Right cardiac atrium (tissue), 5 donors: ENCODE measurements around the gene MYLK. TPM values are rescaled to one million over a fixed set of nuclear protein-coding genes. Genes with fewer than 3 reads are reported as not detected.
A peak's percentile ranks its signal among the peaks of the same experiment; 100 is the strongest.

Source experiments
- ATAC-seq, 2 donors: fragments of 200-7000 bp; cut with Tn5 transposase; one replicate each; pipeline versions ENCODE4 v1.8.0 to v1.9.1; 2020; ENCODE audit warnings: moderate library complexity in 2 of 2, mild to moderate bottlenecking in 1 of 2
- DNase-seq, 3 donors: peaks; one replicate each; pipeline ENCODE4 v3.0.0-alpha.2; 2020
- H3K27ac ChIP-seq: one replicate; pipeline ENCODE4 v1.5.1; 2013; ENCODE audit warnings: mild to moderate bottlenecking, low read length, control low read depth, moderate library complexity
- H3K27me3 ChIP-seq: one replicate; pipeline ENCODE4 v1.6.1; 2013; ENCODE audit not compliant: control insufficient read depth, insufficient read depth
- H3K4me1 ChIP-seq: one replicate; pipeline ENCODE4 v1.6.1; 2013; ENCODE audit warnings: low read length; ENCODE audit not compliant: control insufficient read depth, insufficient read depth
- H3K4me3 ChIP-seq: one replicate; pipeline ENCODE4 v1.5.1; 2013; ENCODE audit warnings: low read length, control low read depth
- H3K9me3 ChIP-seq: one replicate; pipeline ENCODE4 v1.6.1; 2013; ENCODE audit warnings: low read length; ENCODE audit not compliant: control insufficient read depth
- WGBS: extraction: QIAGEN DNeasy Blood & Tissue Kit; methylation state at CpG from one replicate; pipeline ENCODE4 v1.1.7; 2013; 5-methylcytosine and 5-hydroxymethylcytosine counted together
- intact Hi-C, 4 donors: fragments of 100-400 bp; cut with DNase I; formaldehyde crosslinking; loops; one replicate each; pipeline versions ENCODE4 v1.11.0 to v1.14.0; 2022 to 2023
- polyA plus RNA-seq: library from polyadenylated mRNA; stranded (reverse); fragments of 200-250 nt; gene quantifications from one replicate; pipeline ENCODE4 v1.2.3, GENCODE V29; 2013
- total RNA-seq, 4 donors: library from RNA; stranded (reverse); fragmentation: NEBNext Ultra II Directional; extraction: Animal tissue kit (Norgen Biotek cat#: 25700); gene quantifications; one replicate each; pipeline ENCODE4 v1.2.1, GENCODE V29; 2021
- donor health status: healthy with polysubstance abuse.
- donor health status: DM: no; HTN: yes; CAD: no.
- donor health status: DM: no; HTN: no; CAD: no.
- donor health status: DM: no; HTN: yes; CAD: no; lungs with severe emphysema.
- donor health status: DM: yes; HTN: yes; CAD: no.

MYLK gene
- total and polyA plus RNA-seq, 5 donors: 27.3 to 645 (median 53.5) TPM

DNA sequence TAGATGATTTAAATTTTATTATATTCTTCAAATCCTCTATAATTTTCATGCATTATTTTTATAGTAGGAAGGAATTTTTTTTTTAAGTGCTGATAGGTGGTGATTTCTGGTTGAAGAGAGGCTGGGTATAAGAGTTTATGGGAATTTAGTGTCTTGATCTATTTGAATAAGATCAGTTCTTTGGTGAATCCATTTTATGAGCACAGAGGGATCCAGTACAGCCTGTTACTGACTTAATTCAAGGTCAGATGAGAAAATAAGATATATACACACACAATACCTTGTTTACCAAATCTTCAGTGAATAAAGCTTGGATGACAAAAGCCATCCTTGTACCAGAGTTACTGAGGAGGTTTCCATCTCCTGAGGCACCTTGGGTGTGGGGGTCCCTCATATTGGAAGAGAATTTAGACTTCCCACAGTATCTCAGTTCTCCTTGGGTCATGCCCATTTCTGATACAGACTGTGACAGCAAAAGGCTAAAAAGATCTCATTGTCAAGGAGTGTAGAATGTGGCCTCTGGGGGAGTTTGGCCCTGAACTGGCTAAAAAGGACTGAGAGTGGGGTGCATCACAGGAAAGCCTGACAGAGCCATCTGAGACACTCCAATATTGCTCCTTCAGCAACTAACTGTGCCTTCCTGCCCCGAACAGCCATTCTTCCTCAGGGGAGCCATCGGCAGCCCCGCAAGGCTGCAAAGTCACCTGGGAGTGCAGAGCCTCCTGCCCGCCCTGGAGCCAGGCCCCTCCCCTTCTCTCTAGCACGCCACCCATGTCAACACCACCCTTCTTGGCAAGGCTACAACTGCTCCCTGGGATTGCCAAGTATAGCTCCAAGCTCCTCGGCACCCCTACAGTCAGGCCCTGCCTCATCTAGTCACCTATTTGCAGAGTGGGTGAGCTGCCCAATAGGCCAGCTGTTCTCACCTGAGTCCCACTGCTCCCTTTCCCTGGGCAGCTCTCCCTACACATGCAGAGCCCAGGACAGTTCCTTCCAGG is 256.2 kb downstream of the MYLK start:
- 67% methylated on average over 6 of the region's 6 CpGs for WGBS
- intact Hi-C loops: no loop called here
- DNase-seq (peak; percentile 52 to 79 (median 69)), ATAC-seq (peak; percentile 64 to 76)
- H3K4me1 ChIP-seq: peaks cover 4% of the 10 kb centered on the region
- H3K4me3 ChIP-seq: no peak overlapping the region
- H3K27ac ChIP-seq: no peak overlapping the region
- H3K9me3 ChIP-seq: no peaks in the 10 kb centered on the region
- H3K27me3 ChIP-seq: no peaks in the 10 kb centered on the region

GRCh38 chr3:123626881-123627280 is 257.3 kb downstream of the MYLK start:
- no peak overlapping the region for H3K4me3 ChIP-seq
- DNase-seq: no peak
- ATAC-seq: no peak
- 95% methylated on average over 7 of the region's 7 CpGs for WGBS
- H3K27ac ChIP-seq: no peak overlapping the region
- no peaks in the 10 kb centered on the region for H3K9me3 ChIP-seq
- H3K27me3 ChIP-seq: no peaks in the 10 kb centered on the region
- intact Hi-C loops: no loop called here
- H3K4me1 ChIP-seq: peaks cover 4% of the 10 kb centered on the region

DNA sequence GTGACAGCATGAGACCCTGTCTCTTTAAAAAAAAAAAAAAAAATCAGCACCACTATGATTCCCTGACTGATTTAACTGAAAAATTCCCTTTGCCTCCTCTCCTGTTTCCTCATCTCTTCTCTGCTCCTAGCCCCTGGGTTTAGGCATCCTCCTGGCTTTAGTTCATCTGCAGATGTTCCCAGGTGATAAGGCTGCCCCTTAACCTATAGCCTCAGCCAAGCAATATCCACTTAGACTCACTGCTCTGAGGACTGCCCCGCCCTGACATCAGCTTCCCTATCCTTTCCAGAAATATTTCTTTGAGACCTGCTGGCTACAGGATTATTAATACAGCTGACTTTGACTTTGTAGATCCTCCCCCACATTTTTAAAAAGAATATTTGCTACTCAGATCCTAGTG is 259.8 kb downstream of the MYLK start:
- no peak overlapping the region for H3K4me3 ChIP-seq
- intact Hi-C loops: no loop called here
- no peaks in the 10 kb centered on the region for H3K9me3 ChIP-seq
- ATAC-seq (no peak), DNase-seq (no peak)
- WGBS: 94% methylated on average over 1 of the region's 1 CpG
- no peaks in the 10 kb centered on the region for H3K27me3 ChIP-seq
- H3K27ac ChIP-seq: no peak overlapping the region
- peaks cover 4% of the 10 kb centered on the region for H3K4me1 ChIP-seq

GRCh38 chr3:123623346-123623880 is 260.7 kb downstream of the MYLK start:
- Histone ChIP-seq H3K4me3 (no peak overlapping the region), H3K27me3 (no peaks in the 10 kb centered on the region), H3K9me3 (no peaks in the 10 kb centered on the region), H3K27ac (no peak overlapping the region), H3K4me1 (peaks cover 8% of the 10 kb centered on the region)
- ATAC-seq (no peak), DNase-seq (no peak)
- intact Hi-C loops: no loop called here
- 86% methylated on average over 5 of the region's 5 CpGs for WGBS

DNA sequence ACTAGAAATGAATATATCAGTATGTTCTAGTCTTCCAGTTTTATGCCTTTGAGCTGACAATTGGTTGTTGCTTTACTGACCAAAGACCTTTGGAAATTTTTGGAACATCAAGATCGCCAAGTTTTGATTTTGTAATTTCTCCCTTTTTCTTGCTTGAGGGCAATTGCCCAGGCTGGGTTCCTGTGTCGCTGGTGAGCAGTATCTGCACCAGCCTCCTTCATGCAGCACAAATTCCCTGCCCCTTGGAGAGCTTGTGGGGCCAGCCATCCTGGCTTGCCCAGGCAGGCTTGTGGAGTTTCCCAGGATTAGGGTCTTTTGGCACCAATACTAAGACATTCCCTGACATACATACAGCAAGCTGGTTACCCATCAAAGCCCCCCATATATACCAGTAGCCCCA is 261.4 kb downstream of the MYLK start:
- ATAC-seq: no peak
- no peaks in the 10 kb centered on the region for H3K27me3 ChIP-seq
- 95% methylated on average over 2 of the region's 2 CpGs for WGBS
- H3K4me3 ChIP-seq: no peak overlapping the region
- H3K27ac ChIP-seq: no peak overlapping the region
- H3K4me1 ChIP-seq: peaks cover 12% of the 10 kb centered on the region
- DNase-seq: no peak
- intact Hi-C loops: no loop called here
- H3K9me3 ChIP-seq: no peaks in the 10 kb centered on the region

GRCh38 chr3:123621850-123622189 is 262.3 kb downstream of the MYLK start:
- intact Hi-C loops: no loop called here
- H3K27ac ChIP-seq: no peak overlapping the region
- peaks cover 14% of the 10 kb centered on the region for H3K4me1 ChIP-seq
- ATAC-seq: no peak
- H3K27me3 ChIP-seq: no peaks in the 10 kb centered on the region
- H3K9me3 ChIP-seq: no peaks in the 10 kb centered on the region
- DNase-seq: no peak
- no peak overlapping the region for H3K4me3 ChIP-seq
- 94% methylated on average over 7 of the region's 7 CpGs for WGBS

GRCh38 chr3:123621186-123621849 is 262.8 kb downstream of the MYLK start:
- H3K4me3 ChIP-seq: no peak overlapping the region
- peaks cover 14% of the 10 kb centered on the region for H3K4me1 ChIP-seq
- ATAC-seq (no peak), DNase-seq (no peak)
- intact Hi-C loops: no loop called here
- WGBS: 76% methylated on average over 7 of the region's 7 CpGs
- H3K9me3 ChIP-seq: no peaks in the 10 kb centered on the region
- H3K27ac ChIP-seq: no peak overlapping the region
- no peaks in the 10 kb centered on the region for H3K27me3 ChIP-seq

GRCh38 chr3:123620343-123620742 is 263.8 kb downstream of the MYLK start:
- 49% methylated on average over 8 of the region's 8 CpGs for WGBS
- Histone ChIP-seq H3K9me3 (no peaks in the 10 kb centered on the region), H3K27me3 (no peaks in the 10 kb centered on the region), H3K4me1 (peaks cover 14% of the 10 kb centered on the region), H3K4me3 (no peak overlapping the region), H3K27ac (no peak overlapping the region)
- DNase-seq (no peak), ATAC-seq (peak; percentile 53 to 55)
- intact Hi-C loops: no loop called here

DNA sequence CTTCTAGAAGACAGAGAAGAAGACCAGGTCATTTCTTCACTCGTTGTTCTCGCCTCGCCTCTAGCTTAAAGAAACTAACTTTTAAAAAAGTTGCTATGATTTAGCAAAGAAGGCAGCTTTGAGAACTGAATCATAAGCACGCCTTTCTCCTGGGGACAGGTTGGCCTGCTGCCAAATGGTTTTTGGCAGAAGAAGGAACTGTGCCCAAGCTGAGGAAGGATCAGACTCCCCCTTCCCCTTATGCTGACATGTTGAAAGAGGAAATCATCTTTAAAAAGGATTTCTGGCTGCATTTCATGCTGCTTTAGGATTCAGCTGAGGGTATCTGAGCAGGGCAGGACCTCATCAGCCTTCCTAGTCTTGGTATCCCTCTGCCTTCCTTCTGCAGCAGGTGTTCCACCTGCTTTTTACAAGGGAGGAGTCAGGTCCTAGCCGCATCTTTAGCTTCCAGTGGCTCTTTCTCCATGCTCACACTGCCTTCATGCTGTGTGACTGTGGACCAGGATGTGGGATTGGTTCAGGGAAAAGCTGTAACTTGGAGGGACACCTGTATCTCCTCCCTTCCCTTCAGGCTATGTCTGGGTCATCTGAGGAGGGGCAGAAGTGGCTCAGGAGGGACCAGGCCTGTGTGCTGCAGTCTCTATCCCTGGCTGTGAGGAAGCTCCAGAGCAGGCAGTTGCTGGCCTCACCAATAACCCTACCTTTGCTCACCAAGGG is 265.2 kb downstream of the MYLK start:
- intact Hi-C loops: no loop called here
- Histone ChIP-seq H3K4me3 (no peak overlapping the region), H3K4me1 (peaks cover 14% of the 10 kb centered on the region), H3K27ac (no peak overlapping the region), H3K27me3 (no peaks in the 10 kb centered on the region), H3K9me3 (no peaks in the 10 kb centered on the region)
- 27% methylated on average over 5 of the region's 5 CpGs for WGBS
- peak; percentile 75 to 89 (median 87) for DNase-seq
- ATAC-seq: peak; percentile 52 to 72

GRCh38 chr3:123618076-123618708 is 265.9 kb downstream of the MYLK start:
- H3K27ac ChIP-seq: no peak overlapping the region
- no peak overlapping the region for H3K4me3 ChIP-seq
- no peaks in the 10 kb centered on the region for H3K27me3 ChIP-seq
- no peak for DNase-seq
- H3K4me1 ChIP-seq: peaks cover 14% of the 10 kb centered on the region
- WGBS: 59% methylated on average over 7 of the region's 7 CpGs
- ATAC-seq: peak in 1 of 2 donors; percentile 30
- H3K9me3 ChIP-seq: no peaks in the 10 kb centered on the region
- intact Hi-C loops: no loop called here
